SK-N-SH treated with all-trans-retinoic acid at 6 μM for 48 hours (cell line): Measurements from ENCODE around the gene ADGRG4.
"Not testable (repeated sequence)": the region's sequence is repeated elsewhere in the genome, so short reads cannot be mapped to it uniquely, and the experiment has no call there.

Experiments
- ATAC-seq: fragments of 200-7000 bp; cut with Tn5 transposase; 3 replicates; pipeline ENCODE4 v1.9.1; 2020; ENCODE audit warnings: mild to moderate bottlenecking, moderate library complexity
- ARNTL ChIP-seq: fragments of 450-650 bp; formaldehyde crosslinking; IDR thresholded peaks from 2 replicates; pipeline ENCODE4 v1.5.0; 2020; ENCODE audit warnings: low read depth, mild to moderate bottlenecking, moderate library complexity, borderline replicate concordance
- BACH2 ChIP-seq: fragments of 250-450 bp; sonication (Bioruptor Pico); IDR thresholded peaks from 2 replicates; pipeline ENCODE4 v1.9.0; 2021; ENCODE audit warnings: mild to moderate bottlenecking, borderline replicate concordance
- CREB5 ChIP-seq: fragments of 250-450 bp; sonication (Bioruptor Pico); IDR thresholded peaks from 2 replicates; pipeline ENCODE4 v1.5.1; 2020; ENCODE audit warnings: low read depth, mild to moderate bottlenecking, moderate library complexity
- CSDC2 ChIP-seq: fragments of 250-450 bp; sonication (Bioruptor Pico); IDR thresholded peaks from 2 replicates; pipeline ENCODE4 v1.5.0; 2020; ENCODE audit warnings: mild to moderate bottlenecking, moderate library complexity
- GLIS3 ChIP-seq: fragments of 250-450 bp; sonication (Bioruptor Pico); IDR thresholded peaks from 2 replicates; pipeline ENCODE4 v1.5.0; 2020; ENCODE audit warnings: mild to moderate bottlenecking, moderate library complexity
- ISL1 ChIP-seq: fragments of 250-450 bp; sonication (Bioruptor Pico); IDR thresholded peaks from 2 replicates; pipeline ENCODE4 v2.1.2; 2022; ENCODE audit warnings: mild to moderate bottlenecking, moderate library complexity
- OSR1 ChIP-seq: fragments of 250-450 bp; sonication (Bioruptor Pico); IDR thresholded peaks from 2 replicates; pipeline ENCODE4 v1.8.0; 2022; ENCODE audit warnings: moderate library complexity, mild to moderate bottlenecking, inconsistent platforms
- PATZ1 ChIP-seq: fragments of 250-450 bp; sonication (Bioruptor Pico); IDR thresholded peaks from 2 replicates; pipeline ENCODE4 v1.8.0; 2020; ENCODE audit warnings: mild to moderate bottlenecking, moderate library complexity, borderline replicate concordance
- PPARA ChIP-seq: fragments of 250-450 bp; sonication (Bioruptor Pico); IDR thresholded peaks from 2 replicates; pipeline ENCODE4 v1.5.0; 2020; ENCODE audit warnings: mild to moderate bottlenecking, borderline replicate concordance
- SNAI2 ChIP-seq: fragments of 250-450 bp; sonication (Bioruptor Pico); IDR thresholded peaks from 2 replicates; pipeline ENCODE4 v1.5.0; 2020; ENCODE audit warnings: mild to moderate bottlenecking, moderate library complexity
- TCF4 ChIP-seq: fragments of 250-450 bp; sonication (Bioruptor Pico); IDR thresholded peaks from 2 replicates; pipeline ENCODE4 v1.8.0; 2021; ENCODE audit warnings: mild to moderate bottlenecking, moderate library complexity, borderline replicate concordance
- TOX ChIP-seq: fragments of 250-450 bp; sonication (Bioruptor Pico); IDR thresholded peaks from 2 replicates; pipeline ENCODE4 v1.8.0; 2021; ENCODE audit warnings: mild to moderate bottlenecking, moderate library complexity, borderline replicate concordance
- TSHZ2 ChIP-seq: fragments of 250-450 bp; sonication (Bioruptor Pico); IDR thresholded peaks from 2 replicates; pipeline ENCODE4 v1.5.0; 2020; ENCODE audit warnings: mild to moderate bottlenecking, moderate library complexity
- ZC3H10 ChIP-seq: fragments of 250-450 bp; sonication (Bioruptor Pico); IDR thresholded peaks from 2 replicates; pipeline ENCODE4 v1.5.1; 2021; ENCODE audit warnings: mild to moderate bottlenecking, moderate library complexity
- ZFP3 ChIP-seq: fragments of 250-450 bp; sonication (Bioruptor Pico); IDR thresholded peaks from 2 replicates; pipeline ENCODE4 v1.5.0; 2020; ENCODE audit warnings: mild to moderate bottlenecking, moderate library complexity
- ZFP30 ChIP-seq: fragments of 450-650 bp; formaldehyde crosslinking; IDR thresholded peaks from 2 replicates; pipeline ENCODE4 v1.5.0; 2022; ENCODE audit warnings: mild to moderate bottlenecking, moderate library complexity
- ZNF565 ChIP-seq: fragments of 450-650 bp; formaldehyde crosslinking; conservative IDR thresholded peaks from 2 replicates; pipeline ENCODE4 v1.5.0; 2020; ENCODE audit warnings: low read depth, mild to moderate bottlenecking, moderate library complexity
- ZNF70 ChIP-seq: fragments of 450-650 bp; formaldehyde crosslinking; IDR thresholded peaks from 2 replicates; pipeline ENCODE4 v1.5.0; 2020; ENCODE audit warnings: mild to moderate bottlenecking, moderate library complexity
- TF ChIP-seq, protein P1 (sequence below): fragments of 250-450 bp; sonication (Bioruptor Pico); IDR thresholded peaks from 2 replicates; pipeline ENCODE4 v1.5.1; 2021; ENCODE audit warnings: mild to moderate bottlenecking, moderate library complexity

ADGRG4 gene, protein sequence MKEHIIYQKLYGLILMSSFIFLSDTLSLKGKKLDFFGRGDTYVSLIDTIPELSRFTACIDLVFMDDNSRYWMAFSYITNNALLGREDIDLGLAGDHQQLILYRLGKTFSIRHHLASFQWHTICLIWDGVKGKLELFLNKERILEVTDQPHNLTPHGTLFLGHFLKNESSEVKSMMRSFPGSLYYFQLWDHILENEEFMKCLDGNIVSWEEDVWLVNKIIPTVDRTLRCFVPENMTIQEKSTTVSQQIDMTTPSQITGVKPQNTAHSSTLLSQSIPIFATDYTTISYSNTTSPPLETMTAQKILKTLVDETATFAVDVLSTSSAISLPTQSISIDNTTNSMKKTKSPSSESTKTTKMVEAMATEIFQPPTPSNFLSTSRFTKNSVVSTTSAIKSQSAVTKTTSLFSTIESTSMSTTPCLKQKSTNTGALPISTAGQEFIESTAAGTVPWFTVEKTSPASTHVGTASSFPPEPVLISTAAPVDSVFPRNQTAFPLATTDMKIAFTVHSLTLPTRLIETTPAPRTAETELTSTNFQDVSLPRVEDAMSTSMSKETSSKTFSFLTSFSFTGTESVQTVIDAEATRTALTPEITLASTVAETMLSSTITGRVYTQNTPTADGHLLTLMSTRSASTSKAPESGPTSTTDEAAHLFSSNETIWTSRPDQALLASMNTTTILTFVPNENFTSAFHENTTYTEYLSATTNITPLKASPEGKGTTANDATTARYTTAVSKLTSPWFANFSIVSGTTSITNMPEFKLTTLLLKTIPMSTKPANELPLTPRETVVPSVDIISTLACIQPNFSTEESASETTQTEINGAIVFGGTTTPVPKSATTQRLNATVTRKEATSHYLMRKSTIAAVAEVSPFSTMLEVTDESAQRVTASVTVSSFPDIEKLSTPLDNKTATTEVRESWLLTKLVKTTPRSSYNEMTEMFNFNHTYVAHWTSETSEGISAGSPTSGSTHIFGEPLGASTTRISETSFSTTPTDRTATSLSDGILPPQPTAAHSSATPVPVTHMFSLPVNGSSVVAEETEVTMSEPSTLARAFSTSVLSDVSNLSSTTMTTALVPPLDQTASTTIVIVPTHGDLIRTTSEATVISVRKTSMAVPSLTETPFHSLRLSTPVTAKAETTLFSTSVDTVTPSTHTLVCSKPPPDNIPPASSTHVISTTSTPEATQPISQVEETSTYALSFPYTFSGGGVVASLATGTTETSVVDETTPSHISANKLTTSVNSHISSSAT (N-terminal part only)

GRCh38 chrX:136300721-136301120 lies at the start of gene ADGRG4:
Gene ADGRG4, plus strand, starts transcription at chrX:136300963. Its CDS starts 7,815 bp downstream, at chrX:136308778.
- ATAC-seq: not testable (repeated sequence)

DNA sequence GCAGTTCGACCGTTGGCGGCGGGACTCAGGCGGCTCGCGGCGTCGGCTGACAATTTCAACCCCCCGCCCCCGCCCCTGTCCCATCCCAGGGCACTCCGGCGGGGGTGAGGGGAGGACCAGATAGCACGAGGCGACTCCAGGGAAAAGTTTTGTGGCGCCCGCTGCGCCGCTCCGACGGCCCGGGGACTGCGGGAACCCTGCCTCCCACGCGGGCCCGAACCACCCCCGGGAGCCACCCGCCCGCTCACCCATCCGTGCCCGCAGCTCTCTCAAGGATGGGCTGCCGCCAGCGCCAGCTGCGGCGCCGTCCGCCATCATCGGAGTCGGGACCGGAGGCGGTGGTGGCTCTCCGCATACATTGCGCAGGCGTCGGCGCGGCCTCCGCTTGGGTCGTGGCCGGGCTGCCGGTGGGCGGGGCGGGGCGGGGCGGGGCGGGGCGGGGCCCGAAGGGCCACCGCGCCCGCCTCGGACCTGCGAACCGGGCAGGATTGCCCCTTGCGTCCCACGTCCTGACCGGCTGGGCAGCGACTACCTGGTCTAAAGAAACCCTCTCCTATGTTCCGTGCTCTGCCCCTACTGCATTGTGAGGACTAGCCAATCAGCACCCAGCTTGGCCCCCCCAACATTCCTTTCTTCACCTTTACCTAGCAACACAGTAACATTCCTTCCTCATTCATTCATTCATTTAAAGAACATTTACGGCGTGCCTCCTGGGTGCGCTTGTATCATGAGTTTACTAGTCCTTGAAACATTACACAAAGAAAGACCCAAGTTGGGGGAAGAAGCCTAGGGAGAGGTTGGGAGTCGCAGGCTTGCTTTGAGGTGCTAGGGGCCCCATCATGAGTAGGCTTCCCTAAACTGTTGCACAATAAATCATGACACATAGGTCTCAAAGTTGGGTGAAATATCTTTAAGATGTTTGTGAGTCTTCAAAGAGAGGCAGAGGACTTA lies 49.4 kb upstream of the ADGRG4 start, which contains the start of gene MAP7D3:
Gene MAP7D3, minus strand, starts transcription at position 360 of the 951 bp plus-strand sequence. Its CDS starts 42 bp downstream, at position 318.
- TF ChIP-seq CREB5: no peak
- no peak for TF ChIP-seq BACH2 (CRISPR knock-in tag)
- TF ChIP-seq ARNTL (CRISPR knock-in tag): no peak
- TF ChIP-seq ZNF70 (CRISPR knock-in tag): no peak
- TF ChIP-seq TOX (CRISPR knock-in tag): no peak
- no peak for TF ChIP-seq OSR1
- no peak for TF ChIP-seq SNAI2 (CRISPR knock-in tag)
- TF ChIP-seq ZC3H10: no peak
- no peak for TF ChIP-seq CSDC2
- no peak for TF ChIP-seq TCF4 (CRISPR knock-in tag)
- no peak for TF ChIP-seq ZFP30 (CRISPR knock-in tag)
- no peak for TF ChIP-seq PATZ1 (CRISPR knock-in tag)
- no peak for TF ChIP-seq ISL1 (CRISPR knock-in tag)
- TF ChIP-seq, protein P1, sequence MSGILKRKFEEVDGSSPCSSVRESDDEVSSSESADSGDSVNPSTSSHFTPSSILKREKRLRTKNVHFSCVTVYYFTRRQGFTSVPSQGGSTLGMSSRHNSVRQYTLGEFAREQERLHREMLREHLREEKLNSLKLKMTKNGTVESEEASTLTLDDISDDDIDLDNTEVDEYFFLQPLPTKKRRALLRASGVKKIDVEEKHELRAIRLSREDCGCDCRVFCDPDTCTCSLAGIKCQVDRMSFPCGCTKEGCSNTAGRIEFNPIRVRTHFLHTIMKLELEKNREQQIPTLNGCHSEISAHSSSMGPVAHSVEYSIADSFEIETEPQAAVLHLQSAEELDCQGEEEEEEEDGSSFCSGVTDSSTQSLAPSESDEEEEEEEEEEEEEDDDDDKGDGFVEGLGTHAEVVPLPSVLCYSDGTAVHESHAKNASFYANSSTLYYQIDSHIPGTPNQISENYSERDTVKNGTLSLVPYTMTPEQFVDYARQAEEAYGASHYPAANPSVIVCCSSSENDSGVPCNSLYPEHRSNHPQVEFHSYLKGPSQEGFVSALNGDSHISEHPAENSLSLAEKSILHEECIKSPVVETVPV (CRISPR knock-in tag): no peak
- TF ChIP-seq TSHZ2: no peak
- TF ChIP-seq ZFP3: no peak
- no peak for TF ChIP-seq PPARA (CRISPR knock-in tag)
- TF ChIP-seq ZNF565: no peak
- no peak for TF ChIP-seq GLIS3 (CRISPR knock-in tag)
- ATAC-seq: peak; percentile 91
